ENCODE results near the gene GNB1L. TPM values are rescaled to one million over a fixed set of nuclear protein-coding genes. Genes with fewer than 3 reads are reported as not detected.

The GNB1L gene
- total RNA-seq, 4 donors from 2014 or later, result 1.8 to 5.1 (median 4.5) TPM

DNA sequence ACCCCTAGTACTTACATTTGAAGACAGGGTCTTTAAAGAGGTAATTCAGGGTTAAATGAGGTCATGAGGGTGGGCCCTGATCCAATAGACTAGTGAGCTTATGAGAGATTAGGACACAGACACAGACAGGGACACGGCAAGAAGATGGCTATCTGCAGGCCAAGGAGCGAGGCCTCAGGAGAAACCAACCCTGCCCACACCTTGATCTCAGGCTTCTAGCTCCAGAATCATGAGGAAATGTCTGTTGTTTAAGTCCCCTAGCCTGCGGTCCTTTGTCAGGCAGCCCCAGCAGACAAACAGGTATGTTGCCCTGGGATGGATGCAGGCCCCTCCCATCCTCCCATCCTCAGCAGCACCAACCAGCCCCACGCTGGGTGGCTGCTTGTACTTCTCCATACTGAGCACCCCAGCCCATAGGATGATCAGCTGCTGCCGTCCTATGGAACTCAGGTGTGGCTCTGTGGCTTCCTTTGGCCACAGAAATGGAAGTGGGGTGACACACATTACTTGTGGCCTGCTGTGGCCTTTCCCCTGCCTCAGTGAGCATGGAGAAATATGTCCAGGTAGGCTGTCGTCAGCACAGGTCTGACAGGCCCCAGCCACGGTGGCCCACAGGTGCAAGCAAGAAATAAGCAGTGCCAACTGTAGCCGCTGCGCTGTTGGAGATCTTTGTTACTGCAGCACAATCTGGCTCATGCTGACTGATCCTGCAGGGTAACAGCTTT lies 7.9 kb downstream of the GNB1L start:
- intact Hi-C loops (cut with DNase I), result no loop called here
- Histone ChIP-seq H3K4me1 (peaks cover 44 to 69% of the 10 kb centered on the region in 2 donors), H3K4me3 (replicated peaks in 1 of 3) (no peak overlapping the region), H3K27me3 (no peaks in the 10 kb centered on the region), H3K9me3 (no peaks in the 10 kb centered on the region), H3K27ac (peak overlapping the region in 1 of 3 donors; percentile 85), H3K36me3 (peaks cover 7 to 10% of the 10 kb centered on the region in 2 donors)
- 94 to 95% methylated on average over 8 to 9 of the region's 9 CpGs for WGBS, 2 donors
- no peak for DNase-seq
- TF ChIP-seq, protein P1, sequence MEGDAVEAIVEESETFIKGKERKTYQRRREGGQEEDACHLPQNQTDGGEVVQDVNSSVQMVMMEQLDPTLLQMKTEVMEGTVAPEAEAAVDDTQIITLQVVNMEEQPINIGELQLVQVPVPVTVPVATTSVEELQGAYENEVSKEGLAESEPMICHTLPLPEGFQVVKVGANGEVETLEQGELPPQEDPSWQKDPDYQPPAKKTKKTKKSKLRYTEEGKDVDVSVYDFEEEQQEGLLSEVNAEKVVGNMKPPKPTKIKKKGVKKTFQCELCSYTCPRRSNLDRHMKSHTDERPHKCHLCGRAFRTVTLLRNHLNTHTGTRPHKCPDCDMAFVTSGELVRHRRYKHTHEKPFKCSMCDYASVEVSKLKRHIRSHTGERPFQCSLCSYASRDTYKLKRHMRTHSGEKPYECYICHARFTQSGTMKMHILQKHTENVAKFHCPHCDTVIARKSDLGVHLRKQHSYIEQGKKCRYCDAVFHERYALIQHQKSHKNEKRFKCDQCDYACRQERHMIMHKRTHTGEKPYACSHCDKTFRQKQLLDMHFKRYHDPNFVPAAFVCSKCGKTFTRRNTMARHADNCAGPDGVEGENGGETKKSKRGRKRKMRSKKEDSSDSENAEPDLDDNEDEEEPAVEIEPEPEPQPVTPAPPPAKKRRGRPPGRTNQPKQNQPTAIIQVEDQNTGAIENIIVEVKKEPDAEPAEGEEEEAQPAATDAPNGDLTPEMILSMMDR (IDR thresholded peaks at IDR 0.05), result no peak
- no peak for TF ChIP-seq POLR2A (IDR thresholded peaks at IDR 0.05)

DNA sequence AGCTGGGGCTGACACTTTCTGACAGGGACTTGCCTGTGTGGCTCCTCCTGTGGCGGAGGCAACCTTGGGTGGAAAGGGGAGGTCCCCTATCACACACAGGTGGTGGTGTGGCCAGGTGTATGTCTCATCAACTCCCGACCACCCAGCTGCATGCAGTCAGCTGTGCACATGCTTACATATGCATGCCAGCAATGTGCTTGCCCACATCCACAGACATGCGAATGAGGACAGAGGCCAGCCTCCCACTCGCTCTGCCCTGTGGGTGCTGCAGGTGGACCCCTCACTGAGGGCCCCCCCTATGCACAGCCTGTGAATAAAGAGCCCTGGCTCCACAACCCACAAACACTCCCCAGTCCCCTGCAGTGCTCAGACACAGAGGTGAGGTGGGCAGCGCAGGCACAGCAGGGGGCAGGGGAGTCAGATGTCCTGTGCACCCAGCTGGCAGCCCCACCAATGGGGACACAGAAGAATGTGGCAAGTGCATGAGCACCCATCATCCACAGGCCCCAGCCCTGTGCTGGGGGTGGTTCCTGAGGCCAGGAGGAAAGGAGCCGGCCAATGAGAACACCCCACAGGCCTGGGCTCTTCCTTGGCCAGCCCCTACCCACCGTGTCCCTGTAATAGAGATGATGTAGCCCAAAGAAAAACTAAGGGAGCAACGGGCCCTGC lies 9.5 kb downstream of the GNB1L start:
- no peak for TF ChIP-seq POLR2A (IDR thresholded peaks at IDR 0.05)
- TF ChIP-seq, protein P1 (IDR thresholded peaks at IDR 0.05), result no peak
- no peak for DNase-seq
- H3K27ac ChIP-seq, result no peak overlapping the region
- H3K4me3 ChIP-seq (replicated peaks in 1 of 3), result no peak overlapping the region
- intact Hi-C loops (cut with DNase I), result no loop called here
- H3K27me3 ChIP-seq, result no peaks in the 10 kb centered on the region
- peaks cover 33 to 57% of the 10 kb centered on the region in 2 donors for H3K4me1 ChIP-seq
- H3K9me3 ChIP-seq, result no peaks in the 10 kb centered on the region
- 63 to 67% methylated on average over 5 of the region's 8 CpGs for WGBS, 2 donors
- H3K36me3 ChIP-seq, result no peaks in the 10 kb centered on the region

DNA sequence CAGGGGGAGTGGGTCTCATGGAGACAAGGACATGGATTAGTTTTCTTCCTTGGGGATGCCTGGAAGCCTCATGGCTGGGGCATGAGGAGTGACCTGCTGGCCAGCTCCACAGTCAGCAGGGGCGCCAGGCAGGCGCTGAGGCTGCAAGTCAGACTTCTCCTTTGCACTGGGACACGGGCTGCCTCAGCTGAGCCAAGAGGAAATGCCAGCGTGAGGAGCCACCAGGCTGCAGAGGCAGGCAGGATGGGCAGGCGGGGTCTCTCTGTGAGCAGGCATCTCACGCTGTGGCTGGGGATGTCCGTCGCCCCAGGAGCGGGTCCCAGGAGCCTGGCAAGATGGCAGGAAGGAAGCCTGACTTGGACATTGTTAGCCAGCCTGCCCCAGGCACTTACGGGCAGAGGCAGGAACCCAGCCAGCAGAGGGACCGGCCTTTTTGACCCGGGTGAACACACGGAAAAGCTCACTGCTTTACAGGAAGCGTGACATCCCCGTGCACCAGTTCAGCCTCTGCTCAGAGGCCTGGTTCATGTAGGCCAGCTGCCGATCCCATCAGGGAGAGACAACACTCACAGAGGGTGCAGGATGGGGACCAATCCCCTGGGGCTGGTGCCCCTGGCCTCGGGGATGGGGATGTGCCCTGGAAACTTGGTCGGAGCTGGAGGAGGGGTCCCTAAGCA lies 10.2 kb downstream of the GNB1L start:
- H3K4me3 ChIP-seq (replicated peaks in 1 of 3), result no peak overlapping the region
- H3K27ac ChIP-seq, result peak overlapping the region in 2 of 3 donors; percentile 30 to 60
- H3K36me3 ChIP-seq, result no peaks in the 10 kb centered on the region
- H3K9me3 ChIP-seq, result no peaks in the 10 kb centered on the region
- H3K27me3 ChIP-seq, result no peaks in the 10 kb centered on the region
- peaks cover 28 to 52% of the 10 kb centered on the region in 2 donors for H3K4me1 ChIP-seq
- WGBS, 2 donors, result 74 to 80% methylated on average over 3 to 15 of the region's 18 CpGs
- TF ChIP-seq, protein P1 (IDR thresholded peaks at IDR 0.05), result no peak
- TF ChIP-seq POLR2A (IDR thresholded peaks at IDR 0.05), result no peak
- DNase-seq, result peak; percentile 32 to 35
- intact Hi-C loops (cut with DNase I), result no loop called here

DNA sequence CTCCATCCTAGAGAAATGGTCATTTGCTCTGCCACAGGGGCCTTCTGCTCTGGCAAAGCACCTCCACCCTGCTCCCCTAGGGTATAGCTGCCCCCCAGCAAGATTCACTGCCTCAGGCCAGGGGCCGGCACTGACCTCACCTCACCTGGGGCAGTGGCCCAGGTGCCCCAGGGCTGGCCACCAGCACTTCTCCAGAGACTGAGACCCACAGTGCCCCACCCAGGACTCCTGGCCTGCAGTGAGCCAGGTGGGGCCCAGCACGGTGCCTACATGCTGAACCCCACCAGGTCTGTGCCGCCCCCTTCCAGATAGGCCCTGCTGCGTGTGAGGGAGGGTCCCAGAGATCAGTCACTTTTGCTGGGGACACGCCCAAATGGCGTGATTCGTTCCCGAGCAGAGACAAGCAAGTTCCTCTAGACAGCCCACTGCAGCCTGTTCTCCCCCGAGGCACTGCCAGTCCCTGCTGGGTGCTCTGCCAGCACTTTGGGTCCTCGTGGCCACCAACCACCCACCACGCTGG lies 10.8 kb downstream of the GNB1L start:
- peak overlapping the region in 2 of 3 donors; percentile 30 to 60 for H3K27ac ChIP-seq
- no peaks in the 10 kb centered on the region for H3K9me3 ChIP-seq
- H3K36me3 ChIP-seq, result no peaks in the 10 kb centered on the region
- no peaks in the 10 kb centered on the region for H3K27me3 ChIP-seq
- no peak for DNase-seq
- TF ChIP-seq, protein P1 (IDR thresholded peaks at IDR 0.05), result no peak
- TF ChIP-seq POLR2A (IDR thresholded peaks at IDR 0.05), result no peak
- H3K4me3 ChIP-seq (replicated peaks in 1 of 3), result no peak overlapping the region
- intact Hi-C loops (cut with DNase I), result no loop called here
- 80% methylated on average over 1 of the region's 11 CpGs; no CpG with 5 or more reads in 1 of the 2 donors for WGBS, 2 donors
- peaks cover 23 to 46% of the 10 kb centered on the region in 2 donors for H3K4me1 ChIP-seq
